Gastrocnemius medialis (tissue), 4 donors: ENCODE data around the gene IGFALS.

ENCODE experiments used
- CTCF ChIP-seq, 5 experiments: fragments of 450-650 bp in 3 of 5; fragments of 200-600 bp in 2 of 5; sonication (generic) in 2 of 5; IDR thresholded peaks in 4 of 5; conservative IDR thresholded peaks in 1 of 5; 1 replicate in 4 of 5; 2 replicates in 1 of 5; pipeline ENCODE4 v1.5.1; 2016 to 2019; ENCODE audit warnings: antibody characterized with exemption in 5 of 5, mild to moderate bottlenecking in 3 of 5, moderate library complexity in 3 of 5
- POLR2A ChIP-seq, 2 donors: fragments of 450-650 bp; IDR thresholded peaks; one replicate each; pipeline ENCODE4 v1.6.1; 2017; ENCODE audit warnings: antibody characterized with exemption in 2 of 2, mild to moderate bottlenecking in 2 of 2, moderate library complexity in 2 of 2

GRCh38 chr16:1779741-1780676, 13.5 kb downstream of the IGFALS start:
- TF ChIP-seq CTCF (IDR thresholded peaks at IDR 0.05 in 4 of 5, conservative IDR thresholded peaks at IDR 0.05 in 1 of 5) = no peak
- TF ChIP-seq POLR2A (IDR thresholded peaks at IDR 0.05) = no peak
